Activated CD8-positive, alpha-beta memory T cell treated with anti-CD3 and anti-CD28 coated beads, Interleukin-2, amount 50 U/mL, for 24 hours (primary cell): Measurements from ENCODE around the gene PI4KB.
A peak's percentile ranks its signal among the peaks of the same experiment; 100 is the strongest.
"Not testable (repeated sequence)": the region's sequence is repeated elsewhere in the genome, so short reads cannot be mapped to it uniquely, and the experiment has no call there.

ENCODE experiments used
- DNase-seq: peaks from one replicate; pipeline ENCODE4 v3.0.0-alpha.2; 2020; ENCODE audit errors: extremely low read depth

Gene PI4KB

DNA sequence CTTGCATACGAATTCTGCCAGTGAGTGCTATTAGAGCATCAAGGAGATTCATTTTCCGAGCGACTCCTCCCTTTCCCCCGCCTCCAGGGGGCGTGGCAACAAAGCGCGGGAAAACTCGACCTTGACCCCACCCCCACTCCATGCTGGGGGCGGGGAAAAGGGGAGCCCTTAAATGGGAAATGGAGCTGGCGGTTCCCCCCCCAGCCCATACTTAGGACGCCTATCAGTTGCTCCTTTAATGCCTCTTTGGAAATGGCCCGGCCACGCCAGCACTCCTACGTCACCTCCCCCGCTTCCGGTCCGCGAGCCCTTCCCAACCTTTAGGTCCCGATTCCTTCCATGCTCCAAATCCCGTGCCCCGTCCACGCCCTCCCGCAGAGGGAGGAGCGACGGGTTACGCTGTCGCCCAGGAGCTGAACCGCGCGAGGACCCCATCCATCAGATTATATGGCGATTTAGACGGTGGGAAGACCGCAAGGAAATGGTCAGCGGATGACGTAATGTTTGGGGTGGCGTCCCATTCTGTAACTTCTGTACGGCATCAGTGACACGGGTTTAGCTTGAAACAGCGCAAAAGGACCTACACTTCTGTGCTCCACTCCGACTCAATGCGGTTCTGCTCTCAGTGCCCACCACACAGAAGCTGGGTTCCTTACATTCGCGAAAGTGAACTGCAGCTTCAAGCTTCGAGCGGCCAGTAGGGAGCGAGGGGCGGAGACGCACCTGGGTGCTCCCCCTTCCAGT lies 45.8 kb downstream of the PI4KB start:
- peak; percentile 83 for DNase-seq

DNA sequence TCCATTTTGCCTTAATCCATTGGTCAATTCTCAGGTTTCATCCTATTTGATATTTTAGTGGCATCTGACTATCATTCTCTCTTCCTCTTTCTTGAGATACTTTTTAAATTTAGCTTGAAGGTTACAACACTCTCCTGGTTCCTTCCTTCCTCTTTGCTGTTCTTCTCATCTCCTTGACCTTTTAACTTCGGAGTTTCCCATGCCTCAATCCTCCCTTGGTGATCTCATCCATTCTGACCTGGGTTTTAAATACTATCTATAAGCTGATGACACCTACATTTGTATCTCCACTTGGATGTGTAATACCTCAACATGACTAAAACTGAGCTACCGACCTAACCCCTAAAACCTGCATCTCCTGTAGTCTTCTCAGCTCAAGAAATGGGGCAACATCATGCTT lies 50.0 kb downstream of the PI4KB start:
- DNase-seq: no peak

- DNase-seq: not testable (repeated sequence)
These were observed 51.9 kb downstream of the PI4KB start for GRCh38 chr1:151275341-151275740.

GRCh38 chr1:151273924-151274466 lies 53.2 kb downstream of the PI4KB start:
- no peak for DNase-seq

DNA sequence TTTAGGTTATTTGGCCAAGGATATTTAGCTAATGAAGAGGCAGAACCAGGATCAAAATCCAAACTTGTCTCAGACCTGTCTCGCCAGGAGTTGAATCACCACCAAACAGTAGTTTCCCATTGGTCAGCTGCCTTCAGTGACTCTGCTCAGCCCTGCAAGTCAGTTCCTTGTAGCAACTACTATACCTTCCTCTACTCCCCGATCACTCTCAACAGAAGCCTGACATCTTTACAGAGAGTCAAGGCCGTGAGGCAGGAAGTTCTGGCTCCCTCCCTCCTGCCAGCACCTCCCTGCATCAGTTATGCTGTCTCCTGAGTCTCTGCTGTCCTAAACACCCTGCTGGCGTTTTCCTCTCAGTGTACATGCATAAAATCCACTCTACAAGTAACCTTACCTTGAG lies 59.5 kb downstream of the PI4KB start:
- DNase-seq: no peak

GRCh38 chr1:151266821-151267220 lies 60.4 kb downstream of the PI4KB start:
- DNase-seq: no peak

GRCh38 chr1:151266315-151266714 lies 60.9 kb downstream of the PI4KB start:
- no peak for DNase-seq

GRCh38 chr1:151265446-151266236 lies 61.6 kb downstream of the PI4KB start:
- DNase-seq: no peak

GRCh38 chr1:151259351-151259750 lies 67.9 kb downstream of the PI4KB start:
- DNase-seq: no peak

DNA sequence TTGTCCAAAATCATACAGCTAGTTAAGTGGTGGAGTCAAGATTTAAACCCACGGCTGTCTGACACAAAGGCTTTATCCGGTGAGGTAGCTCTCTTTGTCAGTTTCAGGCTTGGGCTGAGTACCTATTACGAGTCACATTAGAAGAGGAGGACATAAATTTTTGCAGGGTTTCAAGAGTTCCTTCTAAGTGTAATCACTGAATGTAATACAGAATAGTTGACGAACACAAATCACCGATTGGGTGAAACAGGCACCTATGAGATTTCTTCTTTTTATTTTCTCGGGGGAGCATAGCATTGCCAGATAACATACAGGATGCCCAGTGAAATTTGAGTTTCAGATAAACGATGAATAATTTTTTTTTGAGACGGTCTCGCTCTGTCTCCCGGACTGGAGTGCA lies 71.8 kb downstream of the PI4KB start:
- no peak for DNase-seq

GRCh38 chr1:151254217-151255213 lies 72.7 kb downstream of the PI4KB start, which contains the start of gene PSMD4:
Gene PSMD4, plus strand, starts transcription at chr1:151254734. Its CDS starts 49 bp downstream, at chr1:151254783.
- DNase-seq: peak; percentile 81

DNA sequence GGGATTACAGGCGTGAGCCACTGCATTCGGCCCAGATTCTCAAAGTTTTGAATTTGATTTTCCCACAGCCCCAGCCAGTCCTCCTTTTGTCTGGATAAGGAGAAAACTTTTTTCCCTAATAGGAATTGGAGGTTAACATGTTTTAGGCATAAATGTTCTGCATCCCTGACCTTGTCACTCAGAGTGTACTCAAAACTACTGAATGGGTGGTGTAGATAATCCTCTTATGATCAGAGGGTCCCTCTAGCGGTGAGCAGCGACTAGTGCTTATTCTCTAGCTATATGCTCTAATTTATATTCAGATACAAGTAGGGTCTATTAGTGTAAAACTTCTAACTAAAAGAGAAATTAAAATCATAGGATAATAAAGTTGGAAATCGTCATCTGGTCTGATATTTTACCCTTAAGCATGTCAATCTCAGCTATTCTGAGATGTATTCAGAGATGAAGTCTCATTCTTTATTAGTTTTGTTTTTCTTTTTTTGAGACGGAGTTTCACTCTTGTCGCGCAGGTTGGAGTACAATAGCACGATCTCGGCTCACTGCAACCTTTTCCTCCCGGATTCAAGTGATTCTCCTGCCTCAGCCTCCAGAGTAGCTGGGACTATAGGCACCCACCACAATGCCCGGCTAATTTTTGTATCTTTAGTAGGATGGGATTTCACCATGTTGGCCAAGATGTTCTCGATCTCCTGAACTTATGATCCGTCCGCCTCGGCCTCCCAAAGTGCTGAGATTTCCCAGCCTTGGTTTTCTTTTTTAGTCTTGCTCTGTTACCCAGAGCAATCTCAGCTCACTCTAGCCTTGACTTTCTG lies 75.4 kb downstream of the PI4KB start:
- DNase-seq: no peak

GRCh38 chr1:151246786-151247185 lies 80.4 kb downstream of the PI4KB start:
- no peak for DNase-seq

- no peak for DNase-seq
These were observed 83.5 kb downstream of the PI4KB start for GRCh38 chr1:151243683-151244216.

DNA sequence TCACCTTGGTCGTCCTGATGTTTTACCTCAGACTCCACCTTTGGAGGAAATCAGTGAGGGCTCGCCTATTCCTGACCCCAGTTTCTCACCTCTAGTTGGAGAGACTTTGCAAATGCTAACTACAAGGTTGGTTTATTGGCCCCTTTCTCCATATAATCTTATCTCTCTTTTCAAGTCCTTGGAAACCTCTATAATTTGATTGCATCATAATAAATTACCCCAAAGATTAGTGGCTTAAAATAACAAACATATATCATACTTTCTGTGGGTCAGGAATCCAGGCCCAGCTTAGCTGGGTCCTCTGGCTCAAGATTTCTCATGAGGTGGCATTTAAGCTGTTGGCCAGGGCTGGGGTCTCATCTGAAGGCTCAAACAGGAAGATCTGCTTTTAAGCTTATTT lies 84.8 kb downstream of the PI4KB start:
- DNase-seq: no peak
